Spleen (tissue), 7 donors: ENCODE data around the gene CERS1.

Experiments
- POLR2AphosphoS5 ChIP-seq, 3 donors: sonication (generic); formaldehyde crosslinking; IDR thresholded peaks; one replicate each; pipeline ENCODE4 v1.5.1; 2017; ENCODE audit warnings: antibody characterized with exemption in 3 of 3
- TF ChIP-seq, protein P1 (sequence below), 11 experiments: fragments of 200-600 bp in 7 of 11; fragments of 450-650 bp in 4 of 11; sonication (generic) in 4 of 11; IDR thresholded peaks in 8 of 11; conservative IDR thresholded peaks in 3 of 11; 1 replicate in 7 of 11; 2 replicates in 4 of 11; pipeline versions ENCODE4 v1.4.0 to v1.8.0; 2016 to 2021; ENCODE audit warnings: antibody characterized with exemption in 11 of 11, inconsistent platforms in 4 of 11, mild to moderate bottlenecking in 1 of 11
- donor health status: DM: no; HTN: no; CAD: no; lungs with moderate emphysema.
- donor health status: DM: no; HTN: no; CAD: no.
- donor health status: DM: no; HTN: no; CAD: no.

DNA sequence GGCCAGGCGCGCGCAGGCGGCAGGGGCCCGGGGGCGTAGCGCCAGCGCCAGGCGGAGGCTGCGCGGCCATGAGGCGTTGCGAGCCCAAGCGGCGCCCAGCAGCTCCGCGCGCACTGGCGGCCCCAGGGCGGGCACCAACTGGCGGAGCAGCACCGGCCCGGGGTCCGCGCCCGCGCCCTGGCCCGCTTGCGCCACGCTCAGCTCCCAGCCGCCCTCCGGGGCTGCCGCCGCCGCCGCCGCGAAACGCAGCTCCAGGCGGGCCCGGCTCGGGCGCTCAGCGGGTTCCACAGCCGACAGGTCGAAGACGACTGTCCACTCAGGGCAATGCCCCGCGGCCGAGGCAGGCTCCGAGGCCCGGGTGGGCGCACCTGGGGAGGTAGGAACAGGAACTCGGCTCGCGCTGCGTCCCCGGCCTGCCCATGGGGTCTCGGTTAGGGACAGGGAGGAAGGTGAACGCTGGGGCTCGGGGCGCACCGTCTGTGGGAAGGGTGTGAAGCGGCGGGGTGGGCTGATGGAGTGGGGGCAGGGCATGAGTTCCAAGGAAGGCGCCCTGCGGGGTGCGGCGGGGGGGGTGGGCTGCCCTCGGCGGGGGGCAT, 26.8 kb downstream of the CERS1 start:
- TF ChIP-seq, protein P1, sequence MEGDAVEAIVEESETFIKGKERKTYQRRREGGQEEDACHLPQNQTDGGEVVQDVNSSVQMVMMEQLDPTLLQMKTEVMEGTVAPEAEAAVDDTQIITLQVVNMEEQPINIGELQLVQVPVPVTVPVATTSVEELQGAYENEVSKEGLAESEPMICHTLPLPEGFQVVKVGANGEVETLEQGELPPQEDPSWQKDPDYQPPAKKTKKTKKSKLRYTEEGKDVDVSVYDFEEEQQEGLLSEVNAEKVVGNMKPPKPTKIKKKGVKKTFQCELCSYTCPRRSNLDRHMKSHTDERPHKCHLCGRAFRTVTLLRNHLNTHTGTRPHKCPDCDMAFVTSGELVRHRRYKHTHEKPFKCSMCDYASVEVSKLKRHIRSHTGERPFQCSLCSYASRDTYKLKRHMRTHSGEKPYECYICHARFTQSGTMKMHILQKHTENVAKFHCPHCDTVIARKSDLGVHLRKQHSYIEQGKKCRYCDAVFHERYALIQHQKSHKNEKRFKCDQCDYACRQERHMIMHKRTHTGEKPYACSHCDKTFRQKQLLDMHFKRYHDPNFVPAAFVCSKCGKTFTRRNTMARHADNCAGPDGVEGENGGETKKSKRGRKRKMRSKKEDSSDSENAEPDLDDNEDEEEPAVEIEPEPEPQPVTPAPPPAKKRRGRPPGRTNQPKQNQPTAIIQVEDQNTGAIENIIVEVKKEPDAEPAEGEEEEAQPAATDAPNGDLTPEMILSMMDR (IDR thresholded peaks at IDR 0.05 in 8 of 11, conservative IDR thresholded peaks at IDR 0.05 in 3 of 11) = no peak
- TF ChIP-seq POLR2AphosphoS5 (IDR thresholded peaks at IDR 0.05) = peak in 1 of 3 donors; percentile 51
